Measurements from ENCODE around the gene KLHDC4.

KLHDC4 gene

GRCh38 chr16:87690911-87691685 lies 74.7 kb downstream of the KLHDC4 start:
- H3K4me3 ChIP-seq (ENCODE audit: low read depth, low read length) = no peak overlapping the region
- DNase-seq (ENCODE audit: low read depth) = peak; percentile 28
- TF ChIP-seq, protein P1, sequence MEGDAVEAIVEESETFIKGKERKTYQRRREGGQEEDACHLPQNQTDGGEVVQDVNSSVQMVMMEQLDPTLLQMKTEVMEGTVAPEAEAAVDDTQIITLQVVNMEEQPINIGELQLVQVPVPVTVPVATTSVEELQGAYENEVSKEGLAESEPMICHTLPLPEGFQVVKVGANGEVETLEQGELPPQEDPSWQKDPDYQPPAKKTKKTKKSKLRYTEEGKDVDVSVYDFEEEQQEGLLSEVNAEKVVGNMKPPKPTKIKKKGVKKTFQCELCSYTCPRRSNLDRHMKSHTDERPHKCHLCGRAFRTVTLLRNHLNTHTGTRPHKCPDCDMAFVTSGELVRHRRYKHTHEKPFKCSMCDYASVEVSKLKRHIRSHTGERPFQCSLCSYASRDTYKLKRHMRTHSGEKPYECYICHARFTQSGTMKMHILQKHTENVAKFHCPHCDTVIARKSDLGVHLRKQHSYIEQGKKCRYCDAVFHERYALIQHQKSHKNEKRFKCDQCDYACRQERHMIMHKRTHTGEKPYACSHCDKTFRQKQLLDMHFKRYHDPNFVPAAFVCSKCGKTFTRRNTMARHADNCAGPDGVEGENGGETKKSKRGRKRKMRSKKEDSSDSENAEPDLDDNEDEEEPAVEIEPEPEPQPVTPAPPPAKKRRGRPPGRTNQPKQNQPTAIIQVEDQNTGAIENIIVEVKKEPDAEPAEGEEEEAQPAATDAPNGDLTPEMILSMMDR (IDR thresholded peaks at IDR 0.05; ENCODE audit: low read depth, low read length) = peak; percentile 4
- TF ChIP-seq POLR2A (IDR thresholded peaks at IDR 0.05; ENCODE audit: extremely low read depth, insufficient read length) = no peak

DNA sequence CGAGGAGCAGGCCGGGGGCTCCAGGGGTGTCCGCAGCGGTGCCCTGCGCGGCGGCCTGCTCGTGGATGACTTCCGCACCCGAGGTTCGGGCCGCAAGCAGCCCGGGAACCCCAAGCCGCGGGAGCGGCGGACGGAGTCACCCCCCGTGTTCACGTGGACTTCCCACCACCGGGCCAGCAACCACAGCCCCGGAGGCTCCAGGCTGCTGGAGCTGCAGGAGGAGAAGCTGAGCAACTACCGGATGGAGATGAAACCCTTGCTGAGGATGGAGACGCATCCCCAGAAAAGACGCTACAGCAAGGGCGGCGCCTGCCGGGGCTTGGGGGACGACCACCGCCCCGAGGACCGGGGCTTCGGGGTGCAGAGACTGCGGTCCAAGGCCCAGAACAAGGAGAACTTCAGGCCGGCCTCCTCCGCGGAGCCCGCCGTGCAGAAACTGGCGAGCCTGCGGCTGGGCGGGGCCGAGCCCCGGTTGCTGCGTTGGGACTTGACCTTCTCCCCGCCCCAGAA lies 75.8 kb downstream of the KLHDC4 start:
- no peak for DNase-seq (ENCODE audit: low read depth)
- no peak overlapping the region for H3K4me3 ChIP-seq (ENCODE audit: low read depth, low read length)
- TF ChIP-seq, protein P2, sequence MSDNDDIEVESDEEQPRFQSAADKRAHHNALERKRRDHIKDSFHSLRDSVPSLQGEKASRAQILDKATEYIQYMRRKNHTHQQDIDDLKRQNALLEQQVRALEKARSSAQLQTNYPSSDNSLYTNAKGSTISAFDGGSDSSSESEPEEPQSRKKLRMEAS (IDR thresholded peaks at IDR 0.05; ENCODE audit: low read depth, low read length) = no peak
- TF ChIP-seq POLR2A (IDR thresholded peaks at IDR 0.05; ENCODE audit: extremely low read depth, insufficient read length) (no peak), MYC (IDR thresholded peaks at IDR 0.05; ENCODE audit: low read depth, low read length) (no peak)
- TF ChIP-seq, protein P1 (IDR thresholded peaks at IDR 0.05; ENCODE audit: low read depth, low read length) = no peak

DNA sequence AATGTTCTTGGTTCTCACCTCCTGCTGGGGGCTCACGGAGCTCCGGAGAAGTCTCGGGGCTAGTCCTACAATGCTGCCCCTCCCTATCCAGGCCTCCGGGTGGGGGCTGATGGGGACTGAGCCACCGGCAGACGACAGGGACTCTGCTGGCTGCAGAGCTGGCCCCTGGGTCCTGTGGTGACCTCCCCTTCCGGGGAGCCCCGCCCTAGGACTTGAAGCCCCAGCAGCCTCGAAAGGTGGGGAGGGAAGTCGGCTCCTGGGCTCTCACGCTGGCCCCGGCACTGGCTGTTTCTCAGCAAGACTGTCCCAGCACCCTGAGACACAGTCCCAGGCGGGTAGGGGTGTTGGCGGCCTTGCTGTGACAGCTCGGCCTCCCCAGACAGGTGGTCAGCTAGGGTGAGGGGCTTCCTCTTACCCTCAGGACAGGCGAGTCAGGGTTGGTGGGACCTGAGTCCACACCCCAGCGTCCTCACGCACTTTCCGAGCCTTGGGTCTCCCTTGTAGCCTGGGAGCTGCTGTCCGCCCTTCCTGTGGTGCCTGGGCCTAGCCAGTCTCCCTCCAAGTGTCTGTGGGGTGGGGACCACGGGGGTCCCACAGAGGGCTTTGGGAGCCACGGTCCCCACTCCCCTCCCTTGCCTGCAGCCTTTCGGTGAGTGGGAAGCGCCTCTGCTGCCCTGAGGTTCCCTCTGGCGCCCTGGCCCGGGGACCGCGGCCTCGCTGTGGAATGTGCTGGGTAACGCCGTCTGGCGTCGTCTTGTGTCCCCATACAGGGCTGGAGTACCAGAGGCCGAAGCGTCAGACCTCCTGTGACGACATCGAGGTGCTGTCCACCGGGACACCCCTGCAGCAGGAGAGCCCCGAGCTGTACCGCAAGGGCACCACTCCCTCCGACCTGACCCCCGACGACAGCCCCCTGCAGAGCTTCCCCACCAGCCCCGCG lies 76.6 kb downstream of the KLHDC4 start:
- no peak overlapping the region for H3K4me3 ChIP-seq (ENCODE audit: low read depth, low read length)
- DNase-seq (ENCODE audit: low read depth) = peak; percentile 30
- TF ChIP-seq, protein P2 (IDR thresholded peaks at IDR 0.05; ENCODE audit: low read depth, low read length) = no peak
- TF ChIP-seq, protein P1 (IDR thresholded peaks at IDR 0.05; ENCODE audit: low read depth, low read length) = no peak
- no peak for TF ChIP-seq MYC (IDR thresholded peaks at IDR 0.05; ENCODE audit: low read depth, low read length)
- TF ChIP-seq POLR2A (IDR thresholded peaks at IDR 0.05; ENCODE audit: extremely low read depth, insufficient read length) = no peak

- no peak overlapping the region for H3K4me3 ChIP-seq (ENCODE audit: low read depth, low read length)
- no peak for TF ChIP-seq POLR2A (IDR thresholded peaks at IDR 0.05; ENCODE audit: extremely low read depth, insufficient read length)
- TF ChIP-seq, protein P2 (IDR thresholded peaks at IDR 0.05; ENCODE audit: low read depth, low read length) = no peak
- TF ChIP-seq, protein P1 (IDR thresholded peaks at IDR 0.05; ENCODE audit: low read depth, low read length) = no peak
- no peak for TF ChIP-seq MYC (IDR thresholded peaks at IDR 0.05; ENCODE audit: low read depth, low read length)
- DNase-seq (ENCODE audit: low read depth) = no peak
Observed at GRCh38 chr16:87687998-87688529, 77.7 kb downstream of the KLHDC4 start.

DNA sequence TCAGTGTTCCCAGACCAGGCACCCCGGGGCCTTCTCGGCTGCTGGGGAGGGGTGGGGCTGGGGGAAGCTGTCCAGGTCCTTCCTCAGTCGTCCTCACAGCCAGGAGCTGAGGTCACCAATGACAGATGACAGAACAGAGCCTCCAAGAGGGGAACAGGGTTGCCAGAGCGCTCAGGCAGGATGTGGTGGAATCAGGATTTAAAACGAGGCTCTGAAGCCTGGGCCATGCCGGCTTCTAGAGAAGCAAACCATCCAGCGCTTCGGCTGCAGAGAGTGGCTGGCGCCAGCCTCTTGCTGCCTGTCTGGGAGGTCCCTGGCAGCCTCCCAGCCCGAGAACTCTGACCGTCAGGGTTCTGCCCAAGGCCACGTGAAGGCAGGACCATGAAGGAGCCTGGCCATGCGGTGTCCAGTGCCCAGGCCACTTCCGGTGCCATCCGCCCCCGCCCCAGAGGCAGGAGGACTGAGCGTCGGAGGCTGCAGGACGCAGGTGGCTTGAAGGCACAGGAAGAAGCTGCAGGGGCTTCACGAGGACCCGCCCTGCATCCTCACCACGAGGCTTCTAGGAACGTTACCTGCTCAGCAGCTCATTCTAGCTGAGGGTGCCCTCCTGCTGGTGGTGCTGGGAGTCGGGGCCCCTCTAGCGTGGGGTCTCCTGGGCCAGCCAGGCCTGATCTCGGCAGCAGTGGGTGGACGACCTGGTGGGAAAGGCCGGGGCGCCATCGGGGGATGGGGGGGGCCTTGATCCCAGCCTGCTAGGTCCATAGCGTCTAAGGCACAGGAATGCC lies 78.5 kb downstream of the KLHDC4 start:
- TF ChIP-seq, protein P1 (IDR thresholded peaks at IDR 0.05; ENCODE audit: low read depth, low read length) = no peak
- no peak for TF ChIP-seq MYC (IDR thresholded peaks at IDR 0.05; ENCODE audit: low read depth, low read length)
- TF ChIP-seq POLR2A (IDR thresholded peaks at IDR 0.05; ENCODE audit: extremely low read depth, insufficient read length) = no peak
- TF ChIP-seq, protein P2 (IDR thresholded peaks at IDR 0.05; ENCODE audit: low read depth, low read length) = no peak
- H3K4me3 ChIP-seq (ENCODE audit: low read depth, low read length) = no peak overlapping the region
- peak; percentile 53 for DNase-seq (ENCODE audit: low read depth)
